ENCODE results near the gene ITGBL1. TPM values are rescaled to one million over a fixed set of nuclear protein-coding genes. Genes with fewer than 3 reads are reported as not detected.

Gene ITGBL1
- total and polyA plus RNA-seq, 8 donors: 0.53 to 36.6 (median 4.8) TPM; not detected in 1

DNA sequence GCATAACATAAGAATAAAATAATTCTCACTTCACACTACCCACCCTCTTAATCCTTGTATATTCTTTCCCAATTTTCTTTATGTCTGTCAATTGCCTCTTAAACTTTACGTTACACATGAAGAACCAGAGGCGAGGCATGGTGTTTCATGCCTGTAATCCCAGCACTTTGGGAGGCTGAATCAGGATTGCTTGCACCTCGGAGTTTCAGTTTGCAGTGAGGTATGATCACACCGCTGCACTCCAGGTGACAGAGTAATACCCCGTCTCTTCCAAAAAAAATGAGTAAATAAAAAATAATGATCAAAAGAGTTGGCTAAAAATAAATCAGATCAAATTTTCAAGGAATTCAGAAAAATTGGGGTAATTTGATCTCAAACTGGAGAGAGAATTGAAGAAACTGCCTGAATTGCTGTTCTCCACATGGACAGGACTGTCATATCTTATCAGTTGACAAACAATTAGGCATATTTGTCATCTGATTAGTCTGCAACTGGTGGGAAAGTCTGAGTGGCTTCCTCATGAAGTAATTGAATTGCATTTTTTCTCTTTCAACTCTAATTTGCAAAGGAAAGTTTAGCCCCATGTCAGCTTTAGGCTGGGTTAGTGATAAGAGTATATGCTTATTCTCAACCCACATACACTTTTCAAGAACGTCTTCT is 302.9 kb downstream of the ITGBL1 start:
- TF ChIP-seq EP300 (IDR thresholded peaks at IDR 0.05): no peak
- no peak for TF ChIP-seq POLR2A (IDR thresholded peaks at IDR 0.05)
- no peak for TF ChIP-seq POLR2AphosphoS5 (IDR thresholded peaks at IDR 0.05)
- TF ChIP-seq, protein P1, sequence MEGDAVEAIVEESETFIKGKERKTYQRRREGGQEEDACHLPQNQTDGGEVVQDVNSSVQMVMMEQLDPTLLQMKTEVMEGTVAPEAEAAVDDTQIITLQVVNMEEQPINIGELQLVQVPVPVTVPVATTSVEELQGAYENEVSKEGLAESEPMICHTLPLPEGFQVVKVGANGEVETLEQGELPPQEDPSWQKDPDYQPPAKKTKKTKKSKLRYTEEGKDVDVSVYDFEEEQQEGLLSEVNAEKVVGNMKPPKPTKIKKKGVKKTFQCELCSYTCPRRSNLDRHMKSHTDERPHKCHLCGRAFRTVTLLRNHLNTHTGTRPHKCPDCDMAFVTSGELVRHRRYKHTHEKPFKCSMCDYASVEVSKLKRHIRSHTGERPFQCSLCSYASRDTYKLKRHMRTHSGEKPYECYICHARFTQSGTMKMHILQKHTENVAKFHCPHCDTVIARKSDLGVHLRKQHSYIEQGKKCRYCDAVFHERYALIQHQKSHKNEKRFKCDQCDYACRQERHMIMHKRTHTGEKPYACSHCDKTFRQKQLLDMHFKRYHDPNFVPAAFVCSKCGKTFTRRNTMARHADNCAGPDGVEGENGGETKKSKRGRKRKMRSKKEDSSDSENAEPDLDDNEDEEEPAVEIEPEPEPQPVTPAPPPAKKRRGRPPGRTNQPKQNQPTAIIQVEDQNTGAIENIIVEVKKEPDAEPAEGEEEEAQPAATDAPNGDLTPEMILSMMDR (IDR thresholded peaks at IDR 0.05): no peak
- H3K27me3 ChIP-seq: peaks cover 0 to 3% (median 0%) of the 10 kb centered on the region in 3 donors
- H3K9me3 ChIP-seq: no peaks in the 10 kb centered on the region
- no peak overlapping the region for H3K4me3 ChIP-seq
- H3K27ac ChIP-seq: no peak overlapping the region
- H3K36me3 ChIP-seq: no peaks in the 10 kb centered on the region
- peaks cover 0 to 7% (median 0%) of the 10 kb centered on the region in 4 donors for H3K4me1 ChIP-seq
- intact Hi-C loops (cut with DNase I; ENCODE audit: low total_unique reads): no loop called here
- 45 to 64% (median 52%) methylated on average over 6 of the region's 6 CpGs for WGBS, 5 donors
- no peak for DNase-seq

DNA sequence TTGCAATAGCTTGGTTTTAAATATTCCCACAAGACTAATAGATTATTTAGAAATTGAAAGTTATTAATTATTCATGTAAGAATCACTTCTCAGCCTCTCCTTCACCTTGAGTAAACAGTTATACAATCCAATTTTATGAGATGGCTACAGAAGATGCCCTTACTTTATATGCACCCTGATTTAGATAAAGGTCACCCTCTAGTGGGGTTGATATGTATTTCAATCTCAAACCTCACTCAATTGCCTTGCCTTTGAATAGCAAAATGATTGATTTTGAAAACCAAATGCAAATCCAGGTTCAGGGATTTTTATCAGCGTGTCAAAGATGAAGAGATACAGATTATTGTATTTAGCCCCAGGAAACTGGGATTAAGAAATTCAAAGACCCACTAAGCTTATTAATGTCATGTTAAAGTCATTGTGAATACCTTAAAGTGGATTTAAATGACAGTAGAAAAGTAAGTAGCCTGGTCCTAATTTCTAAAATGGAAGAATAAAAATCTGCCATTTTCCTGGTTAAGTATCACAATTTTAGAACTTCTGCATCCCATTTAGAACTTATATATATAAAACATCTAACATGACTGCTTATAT is 305.1 kb downstream of the ITGBL1 start:
- WGBS, 5 donors: 4 to 12% (median 6%) methylated on average over 1 of the region's 1 CpG
- H3K9me3 ChIP-seq: no peaks in the 10 kb centered on the region
- H3K36me3 ChIP-seq: no peaks in the 10 kb centered on the region
- no peaks in the 10 kb centered on the region for H3K4me1 ChIP-seq
- H3K27ac ChIP-seq: no peak overlapping the region
- peak in 1 of 2 donors; percentile 33 for DNase-seq
- no peak overlapping the region for H3K4me3 ChIP-seq
- intact Hi-C loops (cut with DNase I; ENCODE audit: low total_unique reads): no loop called here
- TF ChIP-seq POLR2A (IDR thresholded peaks at IDR 0.05) (no peak), POLR2AphosphoS5 (IDR thresholded peaks at IDR 0.05) (no peak)
- TF ChIP-seq, protein P1 (IDR thresholded peaks at IDR 0.05): peak in 3 of 7 experiments; percentile 29 to 36 (median 33)
- H3K27me3 ChIP-seq: peaks cover 0 to 3% (median 0%) of the 10 kb centered on the region in 3 donors

DNA sequence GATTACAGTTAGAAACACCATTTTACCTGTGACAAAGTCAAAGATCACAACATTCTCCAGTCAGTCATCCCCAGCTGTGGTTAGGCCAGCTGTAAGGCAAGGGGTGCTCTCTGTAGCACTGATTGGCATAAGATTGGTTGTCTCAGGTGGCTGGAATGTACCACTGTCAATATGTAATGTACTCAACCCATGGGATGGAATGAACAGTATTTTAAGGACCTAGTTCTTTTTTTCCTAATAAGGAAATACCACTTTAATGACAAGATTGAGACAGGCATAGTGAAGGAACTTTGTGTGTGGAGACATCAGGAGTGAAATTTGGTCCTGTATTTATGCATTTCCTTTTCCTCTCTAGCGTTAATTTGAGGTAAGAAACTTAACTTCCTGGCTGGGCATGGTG is 310.7 kb downstream of the ITGBL1 start:
- Histone ChIP-seq H3K27ac (no peak overlapping the region), H3K4me1 (no peaks in the 10 kb centered on the region), H3K4me3 (no peak overlapping the region), H3K36me3 (no peaks in the 10 kb centered on the region), H3K27me3 (no peaks in the 10 kb centered on the region), H3K9me3 (no peaks in the 10 kb centered on the region)
- intact Hi-C loops (cut with DNase I; ENCODE audit: low total_unique reads): no loop called here
- WGBS, 5 donors: 55 to 80% (median 61%) methylated on average over 1 of the region's 1 CpG
- TF ChIP-seq POLR2A (IDR thresholded peaks at IDR 0.05) (no peak), EP300 (IDR thresholded peaks at IDR 0.05) (no peak)
- TF ChIP-seq, protein P1 (IDR thresholded peaks at IDR 0.05): no peak
- DNase-seq: no peak

Other genes with a start within 250 kb of the ITGBL1 start
- gene NALCN, start 36.2 kb upstream of the ITGBL1 start, total RNA-seq: 1 to 10 TPM in 3 of 5 donors, not detected in 2; 1.8 to 2.9 (median 1.9) TPM
- under 1 TPM; 0.15 to 0.56 (median 0.15) TPM for gene NALCN, start 36.2 kb upstream of the ITGBL1 start, polyA plus RNA-seq

Data from stomach (tissue), 9 donors.